SH-SY5Y (cell line): ENCODE data around the gene C10orf120.

Experiments used
- GATA2 ChIP-seq: IDR thresholded peaks from 2 replicates; pipeline ENCODE4 v1.6.1; 2011; ENCODE audit warnings: mild to moderate bottlenecking, low read depth, low read length
- GATA3 ChIP-seq: IDR thresholded peaks from 2 replicates; pipeline ENCODE4 v1.6.1; 2011; ENCODE audit warnings: low read depth, mild to moderate bottlenecking, low read length, moderate library complexity

DNA sequence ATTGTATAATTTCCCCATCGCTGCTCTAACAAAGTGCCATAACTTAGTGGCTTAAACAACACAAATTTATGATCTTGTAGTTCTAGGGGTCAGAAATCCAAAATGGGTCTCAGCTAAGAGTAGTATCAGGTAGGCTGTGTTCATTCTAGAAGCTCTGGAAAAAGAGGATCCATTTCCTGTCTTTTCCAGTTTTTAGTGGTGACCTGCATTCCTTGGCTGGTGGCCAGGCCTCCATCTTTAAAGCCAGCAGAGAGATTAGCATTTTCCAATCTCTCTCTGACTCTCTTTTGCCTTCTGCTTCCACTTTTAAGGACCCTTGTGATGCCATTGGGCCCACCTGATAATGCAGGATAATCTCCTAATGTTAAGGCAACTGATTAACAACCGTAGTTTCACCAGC lies 41.0 kb upstream of the C10orf120 start:
- no peak for TF ChIP-seq GATA3
- no peak for TF ChIP-seq GATA2
